ENCODE data around the gene WDR62.

- TF ChIP-seq CTCF (IDR thresholded peaks at IDR 0.05) (no peak), REST (IDR thresholded peaks at IDR 0.05; ENCODE audit: insufficient read depth in 1 of 2, low read depth in 2 of 2, low read length in 1 of 2) (peak in 1 of 2 experiments; percentile 7; a peak in 1 of 4 replicates), POLR2AphosphoS5 (IDR thresholded peaks at IDR 0.05; ENCODE audit: low read depth, low read length) (no peak; the same call in 1 of the 2 replicates)
Observed at GRCh38 chr19:36140304-36141038, 85.8 kb downstream of the WDR62 start.
